B cell (primary cell): Measurements from ENCODE around the gene SLC4A1.

Source experiments
- CTCF ChIP-seq: fragments of 200-600 bp; IDR thresholded peaks from one replicate; pipeline ENCODE4 v1.8.0; 2022; ENCODE audit warnings: antibody characterized with exemption, mild to moderate bottlenecking
- EZH2 ChIP-seq: IDR thresholded peaks from 2 replicates; pipeline ENCODE4 v1.6.1; 2012; ENCODE audit warnings: borderline replicate concordance, low read depth, mild to moderate bottlenecking, moderate library complexity, low read length; ENCODE audit not compliant: insufficient read depth, poor library complexity, severe bottlenecking

GRCh38 chr17:44222112-44222869 is 45.6 kb downstream of the SLC4A1 start:
- TF ChIP-seq CTCF (no peak), EZH2 (no peak)
